SU-DHL-6 (cell line): Measurements from ENCODE around the gene CDK4.

Source experiments
- EZH2phosphoT487 ChIP-seq: fragments of 200-600 bp; sonication (generic), shearing (Covaris generic); conservative IDR thresholded peaks from 2 replicates; pipeline ENCODE4 v1.6.1; 2018; ENCODE audit warnings: mild to moderate bottlenecking, antibody characterized with exemption, low read length, moderate library complexity, mixed read lengths
- TF ChIP-seq, protein P1 (sequence below): fragments of 200-600 bp; sonication (generic); IDR thresholded peaks from one replicate; pipeline ENCODE4 v1.5.1; 2017; ENCODE audit warnings: antibody characterized with exemption, mild to moderate bottlenecking, low read length, moderate library complexity; ENCODE audit not compliant: insufficient read depth, poor library complexity, severe bottlenecking

DNA sequence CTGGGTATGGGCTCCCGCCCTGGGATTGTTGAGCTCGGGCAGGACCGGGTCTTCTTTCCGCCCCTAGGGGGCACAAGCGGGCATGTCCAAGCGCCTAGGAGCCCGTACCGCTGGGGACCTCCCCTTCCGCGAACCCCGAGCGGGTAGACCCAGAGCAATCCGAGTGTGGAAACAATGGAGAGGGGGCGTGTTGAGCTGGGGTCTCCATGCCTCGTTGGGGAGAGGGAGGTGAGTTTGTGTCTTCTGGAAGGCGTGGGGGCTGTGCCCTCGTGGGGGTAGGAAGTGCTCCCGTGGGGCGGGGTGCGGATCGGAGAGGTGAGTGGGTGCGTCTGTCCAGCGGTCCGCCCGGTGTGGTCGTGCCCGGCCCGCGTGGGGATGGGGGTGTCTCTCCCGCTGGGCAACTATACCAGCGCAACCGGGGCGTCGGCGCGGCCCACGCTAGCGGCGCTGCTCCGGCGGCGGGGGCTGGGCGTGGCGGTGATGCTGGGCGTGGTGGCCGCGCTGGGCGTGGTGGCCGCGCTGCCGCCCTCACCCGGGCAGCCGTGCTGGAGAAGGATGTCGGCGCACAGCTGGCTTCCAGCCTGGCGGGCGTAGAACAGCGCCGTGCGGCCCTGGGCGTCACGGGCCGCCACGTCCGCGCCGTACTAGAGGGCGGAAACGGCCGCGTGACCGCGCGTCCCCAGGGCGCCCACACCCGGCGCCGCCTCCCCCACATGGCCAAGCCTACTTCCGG is 25.8 kb downstream of the CDK4 start:
- TF ChIP-seq EZH2phosphoT487 = no peak
- TF ChIP-seq, protein P1, sequence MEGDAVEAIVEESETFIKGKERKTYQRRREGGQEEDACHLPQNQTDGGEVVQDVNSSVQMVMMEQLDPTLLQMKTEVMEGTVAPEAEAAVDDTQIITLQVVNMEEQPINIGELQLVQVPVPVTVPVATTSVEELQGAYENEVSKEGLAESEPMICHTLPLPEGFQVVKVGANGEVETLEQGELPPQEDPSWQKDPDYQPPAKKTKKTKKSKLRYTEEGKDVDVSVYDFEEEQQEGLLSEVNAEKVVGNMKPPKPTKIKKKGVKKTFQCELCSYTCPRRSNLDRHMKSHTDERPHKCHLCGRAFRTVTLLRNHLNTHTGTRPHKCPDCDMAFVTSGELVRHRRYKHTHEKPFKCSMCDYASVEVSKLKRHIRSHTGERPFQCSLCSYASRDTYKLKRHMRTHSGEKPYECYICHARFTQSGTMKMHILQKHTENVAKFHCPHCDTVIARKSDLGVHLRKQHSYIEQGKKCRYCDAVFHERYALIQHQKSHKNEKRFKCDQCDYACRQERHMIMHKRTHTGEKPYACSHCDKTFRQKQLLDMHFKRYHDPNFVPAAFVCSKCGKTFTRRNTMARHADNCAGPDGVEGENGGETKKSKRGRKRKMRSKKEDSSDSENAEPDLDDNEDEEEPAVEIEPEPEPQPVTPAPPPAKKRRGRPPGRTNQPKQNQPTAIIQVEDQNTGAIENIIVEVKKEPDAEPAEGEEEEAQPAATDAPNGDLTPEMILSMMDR = peak; percentile 20
